Measurements from ENCODE around the gene PREX1. TPM values are rescaled to one million over a fixed set of nuclear protein-coding genes. Genes with fewer than 3 reads are reported as not detected.

PREX1 gene
- total and polyA plus RNA-seq, 7 experiments from 2014 or later, result 2.9 to 143 (median 48.6) TPM

- POLR2A ChIA-PET, result no interaction called here
- no peak for ATAC-seq
- Histone ChIP-seq H3K36me3 (ENCODE audit: control insufficient read depth in 2 of 3, insufficient read depth in 3 of 3, low read length in 3 of 3) (no peaks in the 10 kb centered on the region), H3K4me1 (ENCODE audit: control insufficient read depth in 2 of 2, insufficient read depth in 2 of 2, low read length in 2 of 2) (peaks cover 52 to 53% of the 10 kb centered on the region in 2 donors), H3K27me3 (ENCODE audit: control insufficient read depth in 2 of 2, insufficient read depth in 2 of 2, low read length in 2 of 2) (no peaks in the 10 kb centered on the region), H3K27ac (ENCODE audit: low read depth, low read length) (peak overlapping the region; percentile 54), H3K4me3 (ENCODE audit: low read length) (peak overlapping the region; percentile 60), H3K9me3 (ENCODE audit: control insufficient read depth in 2 of 3, low read length in 3 of 3) (no peaks in the 10 kb centered on the region)
- H3K27ac Mint-ChIP-seq, result peak overlapping the region in 6 of 9 donors; percentile 53 to 95 (median 84)
- H3K36me3 Mint-ChIP-seq, result peaks cover 0 to 22% (median 0%) of the 10 kb centered on the region in 5 donors
- intact Hi-C loops (cut with micrococcal nuclease), result loop anchor here (2.0 to 5.0 kb wide), 8 partner anchors 43 to 887 kb away; partner anchors contain the start of genes ARFGEF2 (in 1 of the 2), B4GALT5 (in 1 of the 2) and CSE1L (in 1 of the 2)
- H3K9me3 Mint-ChIP-seq, result peaks cover 0 to 2% (median 0%) of the 10 kb centered on the region in 11 donors
- H3K4me1 Mint-ChIP-seq, result peaks cover 30 to 68% (median 64%) of the 10 kb centered on the region in 7 donors
- DNase-seq, result no peak
- CTCF ChIA-PET, result no interaction called here
- peaks cover 4 to 12% (median 10%) of the 10 kb centered on the region in 5 donors for H3K27me3 Mint-ChIP-seq
- peak overlapping the region in 8 of 10 donors; percentile 84 to 96 (median 88) for H3K4me3 Mint-ChIP-seq
These were observed 2.8 kb downstream of the PREX1 start for GRCh38 chr20:48824830-48825565.

GRCh38 chr20:48823960-48824498 lies 3.8 kb downstream of the PREX1 start:
- peak overlapping the region; percentile 59 to 96 (median 76) for H3K4me3 Mint-ChIP-seq
- peak in 1 of 9 donors; percentile 65 for DNase-seq
- Histone ChIP-seq H3K27ac (ENCODE audit: low read depth, low read length) (peak overlapping the region; percentile 38), H3K9me3 (ENCODE audit: control insufficient read depth in 2 of 3, low read length in 3 of 3) (no peaks in the 10 kb centered on the region), H3K4me3 (ENCODE audit: low read length) (peak overlapping the region; percentile 60), H3K27me3 (ENCODE audit: control insufficient read depth in 2 of 2, insufficient read depth in 2 of 2, low read length in 2 of 2) (no peaks in the 10 kb centered on the region), H3K4me1 (ENCODE audit: control insufficient read depth in 2 of 2, insufficient read depth in 2 of 2, low read length in 2 of 2) (peaks cover 62 to 63% of the 10 kb centered on the region in 2 donors), H3K36me3 (ENCODE audit: control insufficient read depth in 2 of 3, insufficient read depth in 3 of 3, low read length in 3 of 3) (no peaks in the 10 kb centered on the region)
- peaks cover 40 to 76% (median 73%) of the 10 kb centered on the region in 7 donors for H3K4me1 Mint-ChIP-seq
- peaks cover 0 to 2% (median 0%) of the 10 kb centered on the region in 11 donors for H3K9me3 Mint-ChIP-seq
- intact Hi-C loops (cut with micrococcal nuclease), result loop anchor here in 1 of 2 donors (2.0 to 5.0 kb wide), 3 partner anchors 42 to 107 kb away; no protein-coding TSS in a partner anchor
- H3K36me3 Mint-ChIP-seq, result peaks cover 0 to 27% (median 0%) of the 10 kb centered on the region in 5 donors
- POLR2A ChIA-PET, result interaction anchor here (0.6 kb wide), 1 partner anchor 64 kb away, joined by 3 read pairs; no protein-coding TSS in a partner anchor
- H3K27ac Mint-ChIP-seq, result peak overlapping the region in 7 of 9 donors; percentile 52 to 95 (median 86)
- CTCF ChIA-PET, result no interaction called here
- peak; percentile 47 for ATAC-seq
- peaks cover 2 to 11% (median 6%) of the 10 kb centered on the region in 5 donors for H3K27me3 Mint-ChIP-seq

- Mint-ChIP-seq H3K4me1 (peaks cover 45 to 76% (median 73%) of the 10 kb centered on the region in 7 donors), H3K27ac (peak overlapping the region in 8 of 9 donors; percentile 0 to 95 (median 84)), H3K4me3 (peak overlapping the region in 8 of 10 donors; percentile 54 to 96 (median 77)), H3K27me3 (peaks cover 0 to 10% (median under 1%) of the 10 kb centered on the region in 5 donors), H3K36me3 (peaks cover 0 to 32% (median 0%) of the 10 kb centered on the region in 5 donors), H3K9me3 (peaks cover 0 to under 1% (median 0%) of the 10 kb centered on the region in 11 donors)
- Histone ChIP-seq H3K36me3 (ENCODE audit: control insufficient read depth in 2 of 3, insufficient read depth in 3 of 3, low read length in 3 of 3) (no peaks in the 10 kb centered on the region), H3K4me1 (ENCODE audit: control insufficient read depth in 2 of 2, insufficient read depth in 2 of 2, low read length in 2 of 2) (peaks cover 66 to 68% of the 10 kb centered on the region in 2 donors), H3K9me3 (ENCODE audit: control insufficient read depth in 2 of 3, low read length in 3 of 3) (no peaks in the 10 kb centered on the region), H3K27me3 (ENCODE audit: control insufficient read depth in 2 of 2, insufficient read depth in 2 of 2, low read length in 2 of 2) (no peaks in the 10 kb centered on the region), H3K27ac (ENCODE audit: low read depth, low read length) (peak overlapping the region; percentile 59), H3K4me3 (ENCODE audit: low read length) (peak overlapping the region; percentile 60)
- ChIA-PET CTCF (interaction anchor here (1.0 kb wide), 2 partner anchors 18 to 68 kb away, joined by 3 to 4 read pairs; no protein-coding TSS in a partner anchor), POLR2A (interaction anchor here (0.6 to 1.0 kb wide), 3 partner anchors 8 to 107 kb away, joined by 3 read pairs; no protein-coding TSS in a partner anchor)
- no peak for ATAC-seq
- DNase-seq, result no peak
- intact Hi-C loops (cut with micrococcal nuclease), result loop anchor here in 1 of 2 donors (2.0 to 5.0 kb wide), 2 partner anchors 41 to 63 kb away; no protein-coding TSS in a partner anchor
These were observed 4.3 kb downstream of the PREX1 start for GRCh38 chr20:48823476-48823875.

- H3K27me3 Mint-ChIP-seq, result peaks cover 0 to 10% (median 0%) of the 10 kb centered on the region in 5 donors
- intact Hi-C loops (cut with micrococcal nuclease), result loop anchor here in 1 of 2 donors (2.0 to 5.0 kb wide), 2 partner anchors 41 to 62 kb away; no protein-coding TSS in a partner anchor
- DNase-seq (peak in 3 of 9 donors; percentile 8 to 44 (median 10)), ATAC-seq (no peak)
- Histone ChIP-seq H3K36me3 (ENCODE audit: control insufficient read depth in 2 of 3, insufficient read depth in 3 of 3, low read length in 3 of 3) (no peaks in the 10 kb centered on the region), H3K4me1 (ENCODE audit: control insufficient read depth in 2 of 2, insufficient read depth in 2 of 2, low read length in 2 of 2) (peaks cover 71 to 74% of the 10 kb centered on the region in 2 donors), H3K27me3 (ENCODE audit: control insufficient read depth in 2 of 2, insufficient read depth in 2 of 2, low read length in 2 of 2) (no peaks in the 10 kb centered on the region), H3K27ac (ENCODE audit: low read depth, low read length) (peak overlapping the region; percentile 59), H3K9me3 (ENCODE audit: control insufficient read depth in 2 of 3, low read length in 3 of 3) (no peaks in the 10 kb centered on the region), H3K4me3 (ENCODE audit: low read length) (peak overlapping the region; percentile 60)
- CTCF ChIA-PET, result interaction anchor here (1.0 kb wide), 2 partner anchors 19 to 69 kb away, joined by 3 to 4 read pairs; no protein-coding TSS in a partner anchor
- peaks cover 0 to 37% (median 0%) of the 10 kb centered on the region in 5 donors for H3K36me3 Mint-ChIP-seq
- peak overlapping the region; percentile 3 to 96 (median 62) for H3K4me3 Mint-ChIP-seq
- peak overlapping the region; percentile 0 to 95 (median 83) for H3K27ac Mint-ChIP-seq
- peaks cover 49 to 81% (median 77%) of the 10 kb centered on the region in 7 donors for H3K4me1 Mint-ChIP-seq
- POLR2A ChIA-PET, result interaction anchor here (0.6 to 1.0 kb wide), 2 partner anchors 8 to 107 kb away, joined by 3 read pairs; no protein-coding TSS in a partner anchor
- H3K9me3 Mint-ChIP-seq, result no peaks in the 10 kb centered on the region
These were observed 4.9 kb downstream of the PREX1 start for GRCh38 chr20:48822879-48823385.

- Histone ChIP-seq H3K9me3 (ENCODE audit: control insufficient read depth in 2 of 3, low read length in 3 of 3) (no peaks in the 10 kb centered on the region), H3K27ac (ENCODE audit: low read depth, low read length) (peak overlapping the region; percentile 45), H3K36me3 (ENCODE audit: control insufficient read depth in 2 of 3, insufficient read depth in 3 of 3, low read length in 3 of 3) (no peaks in the 10 kb centered on the region), H3K4me1 (ENCODE audit: control insufficient read depth in 2 of 2, insufficient read depth in 2 of 2, low read length in 2 of 2) (peaks cover 79 to 81% of the 10 kb centered on the region in 2 donors), H3K4me3 (ENCODE audit: low read length) (peak overlapping the region; percentile 19), H3K27me3 (ENCODE audit: control insufficient read depth in 2 of 2, insufficient read depth in 2 of 2, low read length in 2 of 2) (no peaks in the 10 kb centered on the region)
- peak overlapping the region in 9 of 10 donors; percentile 3 to 96 (median 57) for H3K4me3 Mint-ChIP-seq
- peaks cover 0 to 44% (median 0%) of the 10 kb centered on the region in 5 donors for H3K36me3 Mint-ChIP-seq
- H3K9me3 Mint-ChIP-seq, result no peaks in the 10 kb centered on the region
- H3K27me3 Mint-ChIP-seq, result peaks cover 0 to 10% (median 0%) of the 10 kb centered on the region in 5 donors
- H3K4me1 Mint-ChIP-seq, result peaks cover 56 to 88% (median 85%) of the 10 kb centered on the region in 7 donors
- DNase-seq (peak in 1 of 9 donors; percentile 3), ATAC-seq (no peak)
- H3K27ac Mint-ChIP-seq, result peak overlapping the region; percentile 18 to 92 (median 77)
- intact Hi-C loops (cut with micrococcal nuclease), result loop anchor here in 1 of 2 donors (2.0 to 5.0 kb wide), 2 partner anchors 40 to 61 kb away; no protein-coding TSS in a partner anchor
- ChIA-PET CTCF (interaction anchor here (1.0 kb wide), 1 partner anchor 70 kb away, joined by 4 read pairs; no protein-coding TSS in a partner anchor), POLR2A (interaction anchor here (0.6 kb wide), 1 partner anchor 72 kb away, joined by 4 read pairs; no protein-coding TSS in a partner anchor)
These were observed 5.6 kb downstream of the PREX1 start for GRCh38 chr20:48822178-48822577.
